Inflammatory macrophage treated with lipopolysaccharide for 1 hour (primary cell): ENCODE results near the gene ZNF614.
"Not testable (repeated sequence)": the region's sequence is repeated elsewhere in the genome, so short reads cannot be mapped to it uniquely, and the experiment has no call there.

Experiments used
- DNase-seq, 2 donors: peaks; one replicate each; pipeline ENCODE4 v3.0.0-alpha.2; 2020 to 2022

ZNF614 gene

DNA sequence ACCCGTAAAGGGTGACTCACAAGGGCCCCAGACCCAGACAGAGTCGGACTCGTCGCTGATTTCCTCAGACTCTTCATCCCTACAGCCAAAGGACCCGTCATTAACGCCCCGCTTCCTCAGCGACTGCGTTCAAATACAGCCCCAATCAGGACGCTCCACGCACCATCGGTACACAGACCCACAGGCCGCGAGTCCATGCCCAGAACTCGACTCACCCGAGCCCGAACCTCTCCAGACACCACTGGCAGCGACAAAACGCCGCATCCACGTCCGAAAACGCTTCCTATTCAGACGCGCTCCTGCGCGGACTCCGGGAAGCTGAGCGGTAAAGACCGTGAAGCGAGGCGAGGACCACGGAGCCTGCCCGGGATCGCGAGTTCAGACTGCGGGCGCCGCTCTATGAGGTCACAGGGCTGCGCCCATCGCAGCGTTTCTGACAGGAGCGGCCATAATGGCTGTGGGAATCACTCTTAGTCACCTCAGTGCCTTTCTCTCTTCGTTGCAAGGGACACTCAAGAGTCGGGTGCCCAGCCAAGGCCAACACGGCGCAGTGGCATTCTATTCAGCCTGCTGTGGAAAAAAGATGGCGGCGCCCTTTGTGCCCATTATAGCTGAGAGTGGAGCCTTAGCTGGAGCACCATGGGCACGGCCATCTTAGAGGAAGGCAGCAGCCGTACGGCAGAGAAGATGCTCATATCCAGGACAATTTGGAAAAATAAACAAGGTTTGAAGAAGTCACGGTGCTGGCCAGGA, at the start of gene ZNF614:
TSS of gene ZNF614 (minus strand) at position 353 of the 753 bp plus-strand sequence. CDS start 2,634 bp downstream, outside the sequence.
- DNase-seq = peak; percentile 80 to 92

- DNase-seq = no peak
These were observed 42.3 kb upstream of the ZNF614 start for GRCh38 chr19:52070496-52070895.

- DNase-seq = no peak
These were observed 41.5 kb upstream of the ZNF614 start for GRCh38 chr19:52069653-52070052.

GRCh38 chr19:52066258-52066863, 38.2 kb upstream of the ZNF614 start:
- no peak for DNase-seq

DNA sequence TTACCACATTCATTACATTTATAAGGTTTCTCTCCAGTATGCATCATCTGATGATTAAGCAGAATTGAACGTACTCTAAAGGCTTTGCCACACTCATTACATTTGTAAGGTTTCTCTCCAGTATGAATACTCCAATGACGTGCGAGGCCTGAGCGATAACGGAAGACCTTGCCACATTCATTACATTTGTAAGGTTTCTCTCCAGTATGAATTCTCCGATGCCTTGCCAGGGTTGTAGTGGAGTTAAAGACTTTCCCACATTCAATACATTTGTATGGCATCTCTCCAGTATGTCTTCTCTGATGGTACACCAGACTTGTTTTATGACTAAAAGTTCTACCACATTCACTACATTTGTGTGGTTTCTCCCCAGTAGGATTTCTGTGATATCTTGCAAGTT, 37.2 kb upstream of the ZNF614 start:
- no peak for DNase-seq

- not testable (repeated sequence) for DNase-seq
These were observed 28.3 kb upstream of the ZNF614 start for GRCh38 chr19:52056480-52056879.

- not testable (repeated sequence) for DNase-seq
These were observed 23.6 kb upstream of the ZNF614 start for GRCh38 chr19:52051736-52052135.

DNA sequence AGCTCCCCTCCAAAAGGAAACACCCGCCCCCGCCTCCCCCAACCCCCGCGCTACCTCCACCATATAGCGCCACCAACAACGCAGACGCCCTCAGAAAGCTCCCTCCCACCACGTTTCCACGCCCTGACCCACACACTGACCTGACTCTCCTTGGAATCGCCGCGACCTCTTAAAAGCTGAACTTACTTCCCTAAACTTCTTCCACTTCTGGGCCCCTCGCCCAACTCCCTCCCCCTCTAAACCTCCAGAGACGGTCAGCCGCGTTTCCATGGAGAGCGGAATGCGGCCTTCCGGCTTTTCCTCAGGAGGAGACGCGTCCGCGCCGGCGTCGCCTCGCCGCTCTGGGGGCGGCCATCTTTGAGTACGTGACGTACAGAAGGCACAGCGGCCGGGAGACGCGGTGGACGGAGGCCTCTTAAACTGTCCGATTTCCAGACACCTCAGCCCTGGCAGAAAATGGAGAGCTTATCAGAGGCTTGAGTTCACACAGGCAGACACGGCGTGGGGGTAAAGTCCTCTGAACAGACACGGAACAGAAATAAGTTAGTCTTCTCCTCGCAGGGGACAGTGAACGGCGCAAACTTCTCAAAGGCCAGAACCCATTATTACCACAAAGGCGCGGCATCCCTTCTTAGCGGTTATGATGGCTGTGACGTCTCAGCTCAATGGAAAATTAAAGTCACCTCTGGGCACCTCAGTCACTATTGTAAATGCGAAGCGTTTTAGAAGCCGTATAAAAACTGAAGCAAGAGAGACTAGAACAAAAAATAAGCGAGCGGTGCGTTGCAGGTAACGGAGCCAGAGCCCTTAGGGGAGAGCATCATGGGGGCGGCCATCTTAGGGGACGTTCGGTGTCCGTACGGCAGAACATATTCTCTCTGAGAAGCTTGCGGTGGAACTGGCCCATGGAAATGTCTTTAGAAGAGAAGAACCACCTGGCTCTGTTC, 20.6 kb upstream of the ZNF614 start, which contains the start of gene ZNF432:
TSS of gene ZNF432 (minus strand) at position 284 of the 947 bp plus-strand sequence. CDS start 1,970 bp downstream, outside the sequence.
- peak; percentile 93 to 96 for DNase-seq

GRCh38 chr19:52039169-52039568, 11.0 kb upstream of the ZNF614 start:
- DNase-seq = no peak

DNA sequence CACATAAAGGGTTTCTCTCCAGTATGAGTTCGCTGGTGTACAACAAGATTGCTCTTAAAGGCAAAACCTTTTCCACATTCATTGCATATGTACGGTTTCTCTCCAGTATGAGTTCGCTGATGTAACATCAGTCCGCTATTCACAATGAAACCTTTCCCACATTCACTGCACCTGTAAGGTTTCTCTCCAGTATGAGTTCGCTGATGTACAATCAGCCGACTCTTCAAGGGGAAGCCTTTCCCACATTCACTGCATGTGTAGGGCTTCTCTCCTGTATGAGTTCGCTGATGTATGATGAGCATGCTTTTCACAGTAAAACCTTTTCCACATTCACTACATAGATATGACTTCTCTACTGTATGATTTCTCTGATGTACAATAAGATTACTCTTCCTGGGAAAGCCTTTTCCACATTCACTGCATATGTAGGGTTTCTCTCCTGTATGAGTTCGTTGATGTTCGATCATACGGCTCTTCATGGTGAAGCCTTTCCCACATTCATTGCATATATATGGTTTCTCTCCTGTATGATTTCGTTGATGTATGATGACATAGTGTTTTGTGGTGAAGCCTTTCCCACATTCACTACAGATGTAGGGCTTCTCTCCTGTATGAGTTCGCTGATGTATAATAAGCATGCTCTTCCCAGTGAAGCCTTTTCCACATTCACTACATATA, 6.0 kb upstream of the ZNF614 start:
- no peak for DNase-seq

DNA sequence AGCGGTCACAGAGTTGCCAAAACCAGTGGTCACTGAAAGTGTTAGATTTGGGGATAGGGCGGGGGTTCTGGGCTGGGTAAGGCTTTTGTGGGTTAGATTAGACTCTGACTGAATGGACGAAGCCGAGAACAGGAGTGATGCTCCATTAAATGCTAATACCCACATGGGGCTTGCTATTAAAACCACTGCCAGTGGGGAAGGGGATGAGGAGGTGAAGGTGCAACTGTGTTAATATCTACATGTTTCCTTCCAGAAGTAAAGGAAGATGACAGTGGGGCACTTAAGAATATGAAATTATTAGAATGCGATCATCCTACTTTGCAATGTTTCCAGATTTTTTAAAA, 573 bp upstream of the ZNF614 start:
- DNase-seq = peak in 1 of 2 donors; percentile 5

- not testable (repeated sequence) for DNase-seq
These were observed 1.8 kb downstream of the ZNF614 start for GRCh38 chr19:52026255-52026990.

- not testable (repeated sequence) for DNase-seq
These were observed 3.7 kb downstream of the ZNF614 start for GRCh38 chr19:52024478-52024877.

- no peak for DNase-seq
These were observed 6.0 kb downstream of the ZNF614 start for GRCh38 chr19:52022193-52022592.

DNA sequence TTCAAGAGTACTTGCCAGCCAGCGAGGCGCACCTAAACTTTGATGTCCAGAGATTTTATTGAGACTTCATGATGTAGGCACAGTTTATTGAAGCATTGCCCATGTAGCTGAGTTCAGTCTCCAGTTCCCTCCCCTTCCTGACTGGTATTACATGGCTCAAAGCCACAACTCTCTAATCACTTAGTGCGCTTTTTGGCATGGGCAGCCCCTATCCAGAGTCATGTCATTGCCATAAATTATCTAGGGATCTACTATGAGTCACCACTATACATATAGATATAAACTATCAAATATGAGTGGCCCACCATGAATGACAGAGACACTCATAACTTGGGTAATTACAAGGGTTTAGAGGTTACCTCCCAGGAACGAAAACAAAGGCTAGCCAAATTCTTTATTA, 7.7 kb downstream of the ZNF614 start:
- DNase-seq = no peak

- DNase-seq = no peak
These were observed 17.5 kb downstream of the ZNF614 start for GRCh38 chr19:52010674-52011073.

DNA sequence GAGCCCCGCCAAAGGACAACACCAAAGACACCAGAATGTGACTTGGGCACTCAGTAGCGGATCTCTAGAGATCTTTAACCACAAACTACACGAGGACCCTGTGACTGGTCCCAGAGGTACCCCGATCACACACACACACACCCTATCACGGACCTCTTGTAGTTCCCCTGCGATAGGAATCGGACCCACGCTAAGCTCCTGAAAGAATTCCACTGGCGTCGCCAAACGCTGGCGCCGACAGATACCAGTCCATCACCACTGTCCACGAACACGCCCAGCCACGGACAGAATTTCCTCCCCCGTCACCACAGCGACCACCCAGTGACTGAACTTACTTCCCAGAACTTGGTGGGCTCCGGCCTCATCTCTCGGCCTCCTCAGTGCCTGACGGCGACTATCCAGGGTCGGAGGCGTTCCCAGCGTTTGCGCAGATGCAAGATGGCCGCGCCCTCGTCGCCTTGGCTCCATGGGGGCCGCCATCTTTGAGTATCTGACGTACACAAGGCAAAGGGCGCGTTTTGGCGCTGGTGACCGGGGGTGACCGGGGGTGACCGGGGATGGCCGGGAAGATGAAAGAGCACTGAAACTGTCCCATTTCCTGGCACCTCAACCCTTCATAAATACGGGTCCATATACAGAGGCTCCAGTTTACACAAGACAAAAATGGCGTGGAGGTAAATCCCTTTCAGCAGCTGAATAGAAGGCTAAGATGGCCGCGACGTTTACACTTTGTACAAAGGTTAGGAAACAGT, 20.2 kb downstream of the ZNF614 start, which contains the start of gene ZNF615:
TSS of gene ZNF615 (minus strand) at position 406 of the 752 bp plus-strand sequence. CDS start 4,500 bp downstream, outside the sequence.
- DNase-seq = peak; percentile 80 to 92

- peak; percentile 1 to 4 for DNase-seq
These were observed 20.8 kb downstream of the ZNF614 start for GRCh38 chr19:52007451-52007805.

DNA sequence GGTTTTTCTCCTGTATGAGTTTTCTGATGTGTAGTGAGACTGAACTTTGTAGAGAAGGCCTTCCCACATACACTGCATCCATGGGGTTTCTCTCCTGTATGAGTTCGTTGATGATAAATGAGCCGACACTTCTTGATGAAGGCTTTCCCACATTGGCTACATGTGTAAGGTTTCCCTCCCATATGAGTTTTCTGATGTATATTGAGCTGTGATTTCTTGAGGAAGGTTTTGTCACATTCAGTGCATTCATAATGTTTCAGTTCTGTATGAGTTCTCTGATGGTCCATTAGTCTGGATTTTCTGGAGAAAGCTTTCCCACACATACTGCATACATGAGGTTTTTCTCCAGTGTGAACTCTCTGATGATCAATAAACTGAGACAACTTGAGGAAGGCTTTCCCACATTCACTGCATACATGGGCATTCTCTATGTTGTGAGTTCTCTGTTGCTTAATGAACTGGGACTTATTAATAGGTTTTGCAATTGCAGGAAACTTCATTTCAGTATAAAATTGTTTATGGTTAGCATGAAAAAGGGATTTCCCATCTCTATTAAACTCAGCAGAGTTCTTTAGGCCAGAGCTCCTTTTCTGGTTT, 34.0 kb downstream of the ZNF614 start:
- no peak for DNase-seq

- no peak for DNase-seq
These were observed 34.8 kb downstream of the ZNF614 start for GRCh38 chr19:51993422-51993821.
